Upper lobe of left lung (tissue), 6 donors: ENCODE measurements around the gene TBXAS1. TPM values are rescaled to one million over a fixed set of nuclear protein-coding genes. Genes with fewer than 3 reads are reported as not detected.
A peak's percentile ranks its signal among the peaks of the same experiment; 100 is the strongest.
"Not testable (repeated sequence)": the region's sequence is repeated elsewhere in the genome, so short reads cannot be mapped to it uniquely, and the experiment has no call there.

Source experiments
- ATAC-seq, 2 donors: fragments of 200-7000 bp; cut with Tn5 transposase; one replicate each; pipeline ENCODE4 v1.9.1; 2022; ENCODE audit warnings: mild to moderate bottlenecking in 2 of 2, moderate library complexity in 2 of 2; ENCODE audit not compliant: low FRiP score in 2 of 2
- DNase-seq, 2 donors: peaks; one replicate each; pipeline ENCODE4 v3.0.0-alpha.2; 2019 to 2020
- H3K27ac ChIP-seq, 4 donors: fragments of 200-600 bp; sonication (generic); one replicate each; pipeline ENCODE4 v1.5.1; 2016 to 2019
- H3K27me3 ChIP-seq, 4 donors: fragments of 200-600 bp; sonication (generic); one replicate each; pipeline ENCODE4 v1.5.1; 2017 to 2019
- H3K36me3 ChIP-seq, 4 donors: fragments of 200-600 bp; sonication (generic); one replicate each; pipeline ENCODE4 v1.5.1; 2016 to 2019
- H3K4me1 ChIP-seq, 4 donors: fragments of 200-600 bp; sonication (generic); one replicate each; pipeline ENCODE4 v1.5.1; 2018 to 2019
- H3K4me3 ChIP-seq, 4 donors: fragments of 200-600 bp; sonication (generic); one replicate each; pipeline ENCODE4 v1.5.1; 2017 to 2019; ENCODE audit warnings: mild to moderate bottlenecking in 2 of 4, moderate library complexity in 1 of 4
- H3K9me3 ChIP-seq, 4 donors: fragments of 200-600 bp; sonication (generic); one replicate each; pipeline ENCODE4 v1.5.1; 2018 to 2019
- CTCF ChIP-seq, 6 experiments: fragments of 450-650 bp in 4 of 6; fragments of 200-600 bp in 2 of 6; sonication (generic) in 2 of 6; IDR thresholded peaks; one replicate each; pipeline ENCODE4 v1.5.1; 2016 to 2019; ENCODE audit warnings: antibody characterized with exemption in 6 of 6
- EP300 ChIP-seq, 4 donors: sonication (generic); formaldehyde crosslinking; IDR thresholded peaks; one replicate each; pipeline ENCODE4 v1.5.1; 2017; ENCODE audit warnings: antibody characterized with exemption in 4 of 4, control low read depth in 2 of 4
- POLR2A ChIP-seq, 4 donors: fragments of 450-650 bp; IDR thresholded peaks; one replicate each; pipeline ENCODE4 v1.5.1; 2016 to 2017; ENCODE audit warnings: antibody characterized with exemption in 4 of 4, mild to moderate bottlenecking in 2 of 4
- POLR2AphosphoS5 ChIP-seq, 2 donors: sonication (generic); formaldehyde crosslinking; IDR thresholded peaks; one replicate each; pipeline ENCODE4 v1.5.1; 2017; ENCODE audit warnings: antibody characterized with exemption in 2 of 2
- WGBS, 2 donors: methylation state at CpG; one replicate each; pipeline ENCODE4 v1.1.5; 2017 to 2018; 5-methylcytosine and 5-hydroxymethylcytosine counted together
- total RNA-seq, 6 donors: library from RNA; depleted of rRNA in 4 of 6; stranded (reverse); fragments of >200 nt in 4 of 6; gene quantifications; one replicate each; pipeline versions ENCODE4 v1.1.0 to v1.2.1, GENCODE V29; 2016 to 2021
- donor health status: DM: no; HTN: no; CAD: no; lungs with moderate emphysema.
- donor health status: DM: no; HTN: yes; CAD: no; lungs with severe emphysema.

Gene TBXAS1
- total RNA-seq, 6 donors from 2014 or later = 62.8 to 317 (median 85.6) TPM

- H3K27me3 ChIP-seq = no peaks in the 10 kb centered on the region
- no peak for TF ChIP-seq POLR2AphosphoS5 (IDR thresholded peaks at IDR 0.05)
- no peak for TF ChIP-seq CTCF (IDR thresholded peaks at IDR 0.05)
- no peak for TF ChIP-seq POLR2A (IDR thresholded peaks at IDR 0.05)
- no peak for TF ChIP-seq EP300 (IDR thresholded peaks at IDR 0.05)
- no peak overlapping the region for H3K4me3 ChIP-seq
- H3K9me3 ChIP-seq = no peaks in the 10 kb centered on the region
- H3K36me3 ChIP-seq = no peaks in the 10 kb centered on the region
- no peak for ATAC-seq
- H3K4me1 ChIP-seq = peaks cover 0 to 3% (median 0%) of the 10 kb centered on the region in 4 donors
- WGBS, 2 donors = 66 to 91% methylated on average over 4 of the region's 4 CpGs
- peak overlapping the region in 1 of 4 donors; percentile 60 for H3K27ac ChIP-seq
- no peak for DNase-seq
Observed at GRCh38 chr7:139902436-139903102, 73.5 kb downstream of the TBXAS1 start.

GRCh38 chr7:139903103-139903477 lies 74.0 kb downstream of the TBXAS1 start:
- not testable (repeated sequence) for H3K27ac ChIP-seq, H3K9me3 ChIP-seq, H3K4me3 ChIP-seq, H3K27me3 ChIP-seq, H3K36me3 ChIP-seq, ATAC-seq, DNase-seq, H3K4me1 ChIP-seq
- 88 to 89% methylated on average over 2 of the region's 2 CpGs for WGBS, 2 donors

DNA sequence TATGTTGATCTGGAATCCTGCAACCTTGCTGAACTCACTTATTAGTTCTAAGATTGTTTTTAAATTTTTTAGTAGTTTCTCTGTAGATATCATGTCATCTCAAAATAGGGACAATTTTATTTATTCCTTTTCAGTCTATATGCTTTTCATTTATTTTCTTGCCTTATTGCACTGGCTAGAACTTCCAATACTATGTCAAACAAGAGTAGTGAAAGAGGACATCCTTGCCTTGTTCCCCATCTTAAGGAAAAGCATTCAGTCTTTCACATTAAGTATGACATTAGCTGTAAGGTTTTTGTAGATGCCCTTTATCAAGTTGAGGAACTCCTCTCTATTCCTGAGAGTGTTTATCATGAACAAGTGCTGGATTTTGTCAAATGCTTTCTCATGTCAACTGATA lies 77.8 kb downstream of the TBXAS1 start:
- TF ChIP-seq POLR2AphosphoS5 (IDR thresholded peaks at IDR 0.05) (no peak), POLR2A (IDR thresholded peaks at IDR 0.05) (no peak), EP300 (IDR thresholded peaks at IDR 0.05) (no peak), CTCF (IDR thresholded peaks at IDR 0.05) (no peak)
- no peak overlapping the region for H3K27ac ChIP-seq
- ATAC-seq (no peak), DNase-seq (no peak)
- H3K4me3 ChIP-seq = no peak overlapping the region
- H3K36me3 ChIP-seq = no peaks in the 10 kb centered on the region
- H3K4me1 ChIP-seq = no peaks in the 10 kb centered on the region
- H3K27me3 ChIP-seq = no peaks in the 10 kb centered on the region
- no peaks in the 10 kb centered on the region for H3K9me3 ChIP-seq

DNA sequence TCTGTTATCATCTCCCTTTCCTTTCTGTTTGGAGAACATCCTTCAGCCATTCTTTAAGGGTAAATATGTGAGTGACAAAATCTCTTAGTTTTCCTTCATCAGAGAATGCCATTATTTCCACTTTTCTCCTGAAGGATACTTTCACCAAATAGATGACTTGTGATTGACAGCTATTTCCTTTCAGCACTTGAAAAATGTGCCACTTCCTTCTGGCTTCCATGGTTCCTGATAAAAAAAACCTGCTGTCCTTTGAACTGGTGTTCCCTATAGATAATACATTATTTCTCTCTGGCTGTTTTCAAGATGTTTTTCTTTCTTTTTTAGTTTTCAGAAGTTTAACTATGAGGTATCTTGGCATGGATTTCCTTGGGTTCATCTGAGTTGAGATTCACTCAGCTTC lies 79.7 kb downstream of the TBXAS1 start:
- H3K27ac ChIP-seq = no peak overlapping the region
- DNase-seq = no peak
- no peaks in the 10 kb centered on the region for H3K9me3 ChIP-seq
- H3K4me1 ChIP-seq = no peaks in the 10 kb centered on the region
- H3K27me3 ChIP-seq = no peaks in the 10 kb centered on the region
- H3K36me3 ChIP-seq = no peaks in the 10 kb centered on the region
- no peak overlapping the region for H3K4me3 ChIP-seq
- TF ChIP-seq CTCF (IDR thresholded peaks at IDR 0.05) (no peak), POLR2A (IDR thresholded peaks at IDR 0.05) (no peak), POLR2AphosphoS5 (IDR thresholded peaks at IDR 0.05) (no peak), EP300 (IDR thresholded peaks at IDR 0.05) (no peak)
- ATAC-seq = no peak

- H3K27me3 ChIP-seq = no peaks in the 10 kb centered on the region
- TF ChIP-seq POLR2AphosphoS5 (IDR thresholded peaks at IDR 0.05) (no peak), EP300 (IDR thresholded peaks at IDR 0.05) (no peak), CTCF (IDR thresholded peaks at IDR 0.05) (no peak), POLR2A (IDR thresholded peaks at IDR 0.05) (no peak)
- 69 to 75% methylated on average over 6 of the region's 6 CpGs for WGBS, 2 donors
- H3K4me1 ChIP-seq = peaks cover 0 to 5% (median 3%) of the 10 kb centered on the region in 4 donors
- no peaks in the 10 kb centered on the region for H3K9me3 ChIP-seq
- no peaks in the 10 kb centered on the region for H3K36me3 ChIP-seq
- DNase-seq (no peak), ATAC-seq (peak in 1 of 2 donors; percentile 75)
- no peak overlapping the region for H3K4me3 ChIP-seq
- H3K27ac ChIP-seq = no peak overlapping the region
Observed at GRCh38 chr7:139909379-139910050, 80.5 kb downstream of the TBXAS1 start.
